H1 (cell line): ENCODE measurements around the gene BCO2. TPM values are rescaled to one million over a fixed set of nuclear protein-coding genes. Genes with fewer than 3 reads are reported as not detected.

Experiments
- CTCF ChIA-PET: fragments of 300-600 bp; sonication (Branson Sonifier 250); formaldehyde crosslinking; loops from one replicate; lab custom pipeline; 2021; ENCODE audit not compliant: partially characterized antibody; lab: Charles Lee
- POLR2A ChIA-PET: fragments of 300-600 bp; sonication (Branson Sonifier 250); formaldehyde crosslinking; loops from one replicate; lab custom pipeline; 2021; ENCODE audit warnings: inconsistent platforms; ENCODE audit not compliant: partially characterized antibody; lab: Charles Lee
- DNase-seq, 2 experiments: peaks; one replicate each; pipeline versions ENCODE4 v3.0.0 to v3.0.0-alpha.2; 2010 to 2022; ENCODE audit warnings: low spot score in 2 of 2, low read depth in 1 of 2, mixed read lengths in 1 of 2
- FAIRE-seq: peaks from 2 replicates; lab custom pipeline; 2011; peaks lifted over from hg19 to GRCh38; lab: Jason Lieb, UNC
- H2AFZ ChIP-seq: 2 replicates; pipeline ENCODE4 v1.8.1; 2012; ENCODE audit warnings: low read length, inconsistent platforms
- H2AK5ac ChIP-seq: 2 replicates; pipeline ENCODE4 v1.6.1; 2013; ENCODE audit warnings: low read depth, low read length
- H2BK120ac ChIP-seq: replicated peaks from 2 replicates; pipeline ENCODE3; 2013; ENCODE audit warnings: low read depth, low read length, inconsistent platforms
- H2BK12ac ChIP-seq: 2 replicates; pipeline ENCODE4 v1.6.1; 2013; ENCODE audit warnings: low read depth, low read length
- H2BK15ac ChIP-seq: 2 replicates; pipeline ENCODE4 v1.6.1; 2013; ENCODE audit warnings: low read length
- H2BK20ac ChIP-seq: 2 replicates; pipeline ENCODE4 v1.6.1; 2013; ENCODE audit warnings: low read length
- H2BK5ac ChIP-seq: 2 replicates; pipeline ENCODE4 v1.6.1; 2013; ENCODE audit warnings: low read depth, low read length
- H3K14ac ChIP-seq: 2 replicates; pipeline ENCODE4 v1.6.1; 2013; ENCODE audit warnings: inconsistent platforms; ENCODE audit not compliant: insufficient read length
- H3K18ac ChIP-seq: 2 replicates; pipeline ENCODE4 v1.6.1; 2013; ENCODE audit warnings: low read length; ENCODE audit errors: extremely low read depth
- H3K23ac ChIP-seq: 2 replicates; pipeline ENCODE4 v1.6.1; 2013; ENCODE audit warnings: inconsistent platforms; ENCODE audit not compliant: insufficient read length
- H3K23me2 ChIP-seq: 2 replicates; pipeline ENCODE4 v1.6.1; 2013; ENCODE audit warnings: low read depth, low read length
- H3K27ac ChIP-seq: 2 replicates; pipeline ENCODE4 v1.6.1; 2011; ENCODE audit warnings: low read depth, low read length, inconsistent platforms
- H3K27me3 ChIP-seq, 4 experiments: replicated peaks in 1 of 4; 1 replicate in 1 of 4; 2 replicates in 3 of 4; pipeline versions ENCODE4 v1.6.1 to v1.8.1; 2011 to 2013; ENCODE audit warnings: low read length in 3 of 4, mild to moderate bottlenecking in 3 of 4, inconsistent platforms in 2 of 4, mixed read lengths in 2 of 4, moderate library complexity in 1 of 4; ENCODE audit not compliant: control insufficient read depth in 3 of 4, insufficient read depth in 3 of 4; ENCODE audit errors: extremely low read depth in 1 of 4
- H3K36me3 ChIP-seq, 4 experiments: 2 replicates each; pipeline versions ENCODE4 v1.6.1 to v1.8.1; 2011 to 2013; ENCODE audit warnings: mild to moderate bottlenecking in 4 of 4, low read length in 3 of 4, moderate library complexity in 2 of 4, control low read depth in 1 of 4, inconsistent platforms in 1 of 4; ENCODE audit not compliant: insufficient read depth in 4 of 4, control insufficient read depth in 2 of 4
- H3K4ac ChIP-seq: replicated peaks from 2 replicates; pipeline ENCODE3; 2013; ENCODE audit warnings: low read length, low read depth, mixed read lengths, inconsistent platforms; ENCODE audit not compliant: insufficient read length
- H3K4me1 ChIP-seq, 4 experiments: replicated peaks in 1 of 4; 1 replicate in 1 of 4; 2 replicates in 3 of 4; pipeline versions ENCODE4 v1.6.1 to v1.8.1; 2011 to 2013; ENCODE audit warnings: low read length in 3 of 4, inconsistent platforms in 2 of 4, mixed read lengths in 1 of 4; ENCODE audit not compliant: insufficient read depth in 4 of 4, control insufficient read depth in 3 of 4
- H3K4me2 ChIP-seq, 2 experiments: 2 replicates each; pipeline versions ENCODE4 v1.6.1 to v1.8.1; 2011 to 2013; ENCODE audit warnings: low read depth in 2 of 2, low read length in 2 of 2, control low read depth in 1 of 2, inconsistent platforms in 1 of 2, mild to moderate bottlenecking in 1 of 2; ENCODE audit not compliant: insufficient read depth in 1 of 2
- H3K4me3 ChIP-seq, 4 experiments: fragments of 200-600, 300-600 bp in 1 of 4; sonication (generic), shearing (Covaris generic), sonication (Bioruptor Twin) in 1 of 4; 2 replicates each; pipeline versions ENCODE4 v1.5.1 to v1.8.1; 2011 to 2016; ENCODE audit warnings: low read length in 4 of 4, low read depth in 3 of 4, control low read depth in 2 of 4, inconsistent platforms in 2 of 4, mild to moderate bottlenecking in 2 of 4, mixed read lengths in 1 of 4, moderate library complexity in 1 of 4; ENCODE audit not compliant: insufficient read depth in 2 of 4; ENCODE audit errors: extremely low read depth in 1 of 4
- H3K56ac ChIP-seq: replicated peaks from 2 replicates; pipeline ENCODE3; 2013; ENCODE audit warnings: low read depth, mild to moderate bottlenecking, mixed read lengths, low read length, inconsistent platforms; ENCODE audit not compliant: insufficient read length
- H3K79me1 ChIP-seq: 2 replicates; pipeline ENCODE4 v1.6.1; 2013; ENCODE audit warnings: low read depth, low read length, control low read depth
- H3K79me2 ChIP-seq, 2 experiments: 2 replicates each; pipeline versions ENCODE4 v1.6.1 to v1.8.1; 2012 to 2013; ENCODE audit warnings: low read length in 2 of 2, mild to moderate bottlenecking in 2 of 2, inconsistent platforms in 1 of 2; ENCODE audit not compliant: insufficient read depth in 2 of 2, control insufficient read depth in 1 of 2
- H3K9ac ChIP-seq, 4 experiments: replicated peaks in 1 of 4; 1 replicate in 1 of 4; 2 replicates in 3 of 4; pipeline versions ENCODE4 v1.6.1 to v1.8.1; 2011 to 2013; ENCODE audit warnings: low read depth in 3 of 4, low read length in 3 of 4, control low read depth in 2 of 4, mild to moderate bottlenecking in 2 of 4, moderate library complexity in 2 of 4, inconsistent platforms in 1 of 4; ENCODE audit errors: extremely low read depth in 1 of 4
- H3K9me3 ChIP-seq, 2 experiments: 2 replicates each; pipeline versions ENCODE4 v1.6.1 to v1.8.1; 2012 to 2013; ENCODE audit warnings: mild to moderate bottlenecking in 2 of 2, moderate library complexity in 2 of 2, control low read depth in 1 of 2, inconsistent platforms in 1 of 2, low read depth in 1 of 2, low read length in 1 of 2, mixed read lengths in 1 of 2; ENCODE audit not compliant: insufficient read depth in 2 of 2
- H4K20me1 ChIP-seq, 2 experiments: replicated peaks in 1 of 2; 2 replicates each; pipeline versions ENCODE3 to v1.8.1; 2011 to 2013; ENCODE audit warnings: inconsistent platforms in 2 of 2, low read length in 2 of 2, mild to moderate bottlenecking in 1 of 2; ENCODE audit not compliant: insufficient read depth in 2 of 2, control insufficient read depth in 1 of 2
- H4K5ac ChIP-seq: 2 replicates; pipeline ENCODE4 v1.6.1; 2013; ENCODE audit warnings: low read length, low read depth, mixed read lengths, inconsistent platforms; ENCODE audit not compliant: insufficient read length
- H4K8ac ChIP-seq: 2 replicates; pipeline ENCODE4 v1.8.0; 2013; ENCODE audit warnings: mild to moderate bottlenecking, moderate library complexity, low read length, inconsistent platforms; ENCODE audit not compliant: insufficient read depth; ENCODE audit errors: extremely low read depth
- H4K91ac ChIP-seq: replicated peaks from 2 replicates; pipeline ENCODE3; 2013; ENCODE audit warnings: low read length, mixed read lengths, inconsistent platforms; ENCODE audit not compliant: insufficient read length
- BRCA1 ChIP-seq: IDR thresholded peaks from 2 replicates; pipeline ENCODE4 v1.6.1; 2012; ENCODE audit warnings: low read depth, low read length, improper control_type of control experiment
- EP300 ChIP-seq, 2 experiments: IDR thresholded peaks; 1 replicate in 1 of 2; 2 replicates in 1 of 2; pipeline ENCODE4 v1.6.1; 2011 to 2012; ENCODE audit warnings: low read depth in 2 of 2, low read length in 2 of 2, mild to moderate bottlenecking in 2 of 2, borderline replicate concordance in 1 of 2, inconsistent platforms in 1 of 2, moderate library complexity in 1 of 2
- GTF2F1 ChIP-seq: IDR thresholded peaks from 2 replicates; pipeline ENCODE4 v1.6.1; 2012; ENCODE audit warnings: low read depth, low read length, improper control_type of control experiment, borderline replicate concordance
- JUN ChIP-seq: IDR thresholded peaks from 2 replicates; pipeline ENCODE4 v1.6.1; 2011; ENCODE audit warnings: low read depth, mild to moderate bottlenecking, improper control_type of control experiment, low read length
- MAFK ChIP-seq: IDR thresholded peaks from 2 replicates; pipeline ENCODE4 v1.6.1; 2012; ENCODE audit warnings: low read depth, mild to moderate bottlenecking, improper control_type of control experiment, low read length
- SP1 ChIP-seq: IDR thresholded peaks from 2 replicates; pipeline ENCODE4 v1.6.1; 2011; ENCODE audit warnings: low read depth, low read length
- TAF1 ChIP-seq: IDR thresholded peaks from 2 replicates; pipeline ENCODE4 v1.6.1; 2011; ENCODE audit warnings: mild to moderate bottlenecking, low read depth, low read length
- YY1 ChIP-seq: IDR thresholded peaks from 2 replicates; pipeline ENCODE4 v1.6.1; 2011; ENCODE audit warnings: low read depth, mild to moderate bottlenecking, low read length
- ZNF274 ChIP-seq: IDR thresholded peaks from 2 replicates; pipeline ENCODE4 v1.7.0; 2012; ENCODE audit warnings: low read length, borderline replicate concordance; ENCODE audit errors: extremely low read depth
- WGBS, 2 experiments: shearing (Covaris generic) in 1 of 2; methylation state at CpG; one replicate each; pipeline versions ENCODE4 v1.1.6 to v1.1.7; 2013 to 2015; ENCODE audit warnings: low lambda C conversion rate in 2 of 2, mixed read lengths in 2 of 2, inconsistent platforms in 1 of 2, low coverage in 1 of 2, missing lambda C conversion rate in 1 of 2; ENCODE audit not compliant: insufficient replicate concordance in 2 of 2, insufficient coverage in 1 of 2, insufficient read length in 1 of 2; ENCODE audit errors: extremely low coverage in 1 of 2, missing lambda C conversion rate in 1 of 2; 5-methylcytosine and 5-hydroxymethylcytosine counted together
- polyA plus RNA-seq, 7 experiments: library from polyadenylated mRNA; depleted of rRNA in 3 of 7; stranded (reverse) in 5 of 7; unstranded in 2 of 7; fragments of >200 nt in 5 of 7; fragments of 200-250 nt in 2 of 7; gene quantifications; 1 replicate in 5 of 7; 2 replicates in 1 of 7; 4 replicates in 1 of 7; pipeline versions ENCODE4 v1.2.1 to v1.2.3, GENCODE V29; 2011 to 2013; ENCODE audit warnings: missing spikeins in 2 of 7, mixed read lengths in 2 of 7
- total RNA-seq: library from RNA; stranded (reverse); fragmentation: NEBNext Ultra II Directional; extraction: Animal tissue kit (Norgen Biotek cat#: 25700); gene quantifications from 2 replicates; pipeline ENCODE4 v1.2.1, GENCODE V29; 2021
- TF ChIP-seq, protein P1 (sequence below): IDR thresholded peaks from 2 replicates; pipeline ENCODE4 v1.6.1; 2012; ENCODE audit warnings: inconsistent platforms
- TF ChIP-seq, protein P2 (sequence below): IDR thresholded peaks from 2 replicates; pipeline ENCODE4 v1.6.1; 2012; ENCODE audit warnings: low read length, inconsistent platforms

Gene BCO2
- total and polyA plus RNA-seq, 2 of the 8 experiments (the other 6 are each of a cell fraction or from before 2014, with no cell fraction given) = 0.42 to 0.82 TPM

DNA sequence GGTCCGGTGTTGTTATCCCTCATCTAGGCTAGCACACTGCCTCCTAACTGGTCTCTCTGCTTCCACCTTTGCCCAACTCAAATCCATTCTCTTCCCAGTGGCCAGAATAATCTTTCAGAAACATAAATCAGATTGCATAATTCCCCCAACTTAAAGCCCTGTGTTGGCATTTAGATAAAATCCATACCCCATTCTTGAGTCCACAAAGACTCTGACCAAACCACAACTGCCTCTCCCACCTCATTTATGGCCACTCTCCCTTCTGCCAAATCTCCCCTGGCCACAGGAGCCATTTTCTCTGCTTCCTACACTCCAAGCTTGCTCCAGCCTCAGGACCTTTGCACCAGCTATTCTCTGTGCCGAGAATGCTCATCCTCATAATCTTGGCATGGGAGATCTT is 48.3 kb upstream of the BCO2 start:
- Histone ChIP-seq H3K79me1 (no peaks in the 10 kb centered on the region), H3K4me1 (no peaks in the 10 kb centered on the region), H4K20me1 (no peaks in the 10 kb centered on the region), H3K23me2 (no peaks in the 10 kb centered on the region; the same call in 1 of the 2 replicates), H3K56ac (no peak overlapping the region), H2BK20ac (no peak overlapping the region), H3K27me3 (no peaks in the 10 kb centered on the region), H4K8ac (no peak overlapping the region), H4K5ac (no peak overlapping the region), H2BK15ac (no peak overlapping the region), H2AFZ (no peak overlapping the region), H2BK12ac (no peak overlapping the region), H3K36me3 (no peaks in the 10 kb centered on the region), H2AK5ac (no peak overlapping the region), H3K4me2 (no peak overlapping the region), H3K4me3 (no peak overlapping the region), H3K14ac (no peak overlapping the region), H3K9ac (no peak overlapping the region), H2BK120ac (no peak overlapping the region), H3K4ac (no peak overlapping the region), H4K91ac (no peak overlapping the region), H3K18ac (no peak overlapping the region), H3K23ac (no peak overlapping the region), H3K27ac (no peak overlapping the region), H3K79me2 (no peaks in the 10 kb centered on the region), H3K9me3 (no peaks in the 10 kb centered on the region), H2BK5ac (no peak overlapping the region)
- no peak for DNase-seq
- TF ChIP-seq BRCA1 (no peak), YY1 (no peak), GTF2F1 (no peak), ZNF274 (no peak), TAF1 (no peak), MAFK (no peak), SP1 (no peak), EP300 (IDR thresholded peaks at IDR 0.05; ENCODE audit: borderline replicate concordance in 1 of 2, low read depth in 2 of 2, low read length in 2 of 2) (no peak), JUN (no peak)
- TF ChIP-seq, protein P1, sequence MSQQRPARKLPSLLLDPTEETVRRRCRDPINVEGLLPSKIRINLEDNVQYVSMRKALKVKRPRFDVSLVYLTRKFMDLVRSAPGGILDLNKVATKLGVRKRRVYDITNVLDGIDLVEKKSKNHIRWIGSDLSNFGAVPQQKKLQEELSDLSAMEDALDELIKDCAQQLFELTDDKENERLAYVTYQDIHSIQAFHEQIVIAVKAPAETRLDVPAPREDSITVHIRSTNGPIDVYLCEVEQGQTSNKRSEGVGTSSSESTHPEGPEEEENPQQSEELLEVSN = no peak
- TF ChIP-seq, protein P2, sequence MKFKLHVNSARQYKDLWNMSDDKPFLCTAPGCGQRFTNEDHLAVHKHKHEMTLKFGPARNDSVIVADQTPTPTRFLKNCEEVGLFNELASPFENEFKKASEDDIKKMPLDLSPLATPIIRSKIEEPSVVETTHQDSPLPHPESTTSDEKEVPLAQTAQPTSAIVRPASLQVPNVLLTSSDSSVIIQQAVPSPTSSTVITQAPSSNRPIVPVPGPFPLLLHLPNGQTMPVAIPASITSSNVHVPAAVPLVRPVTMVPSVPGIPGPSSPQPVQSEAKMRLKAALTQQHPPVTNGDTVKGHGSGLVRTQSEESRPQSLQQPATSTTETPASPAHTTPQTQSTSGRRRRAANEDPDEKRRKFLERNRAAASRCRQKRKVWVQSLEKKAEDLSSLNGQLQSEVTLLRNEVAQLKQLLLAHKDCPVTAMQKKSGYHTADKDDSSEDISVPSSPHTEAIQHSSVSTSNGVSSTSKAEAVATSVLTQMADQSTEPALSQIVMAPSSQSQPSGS = no peak
- ChIA-PET CTCF (interaction anchor here (1.1 to 1.9 kb wide), 4 partner anchors 13 to 96 kb away, joined by 3 to 8 read pairs (median 3); no protein-coding TSS in a partner anchor), POLR2A (no interaction called here)
- 94% methylated on average over 2 of the region's 2 CpGs; no CpG with 5 or more reads in 1 of the 2 experiments for WGBS, 2 experiments
- FAIRE-seq = no peak
